Fibroblast of villous mesenchyme (primary cell): Measurements from ENCODE around the gene WNT7B. TPM values are rescaled to one million over a fixed set of nuclear protein-coding genes. Genes with fewer than 3 reads are reported as not detected.

Experiments used
- DNase-seq: peaks from one replicate; pipeline ENCODE4 v3.0.0-alpha.2; 2010; ENCODE audit warnings: low read depth
- H3K4me3 ChIP-seq: 2 replicates; pipeline ENCODE4 v1.5.1; 2011; ENCODE audit warnings: low read depth, mild to moderate bottlenecking, low read length
- CTCF ChIP-seq: IDR thresholded peaks from 2 replicates; pipeline ENCODE4 v1.5.1; 2012; ENCODE audit warnings: low read depth, mild to moderate bottlenecking, low read length; ENCODE audit not compliant: insufficient read depth
- total RNA-seq: library from RNA; depleted of rRNA; stranded (reverse); fragments of >200 nt; gene quantifications from 2 replicates; pipeline ENCODE4 v1.2.3, GENCODE V29; 2012

Gene WNT7B
- total RNA-seq, 1 donor: under 0.01 TPM

GRCh38 chr22:45961679-45962433 is 15.1 kb downstream of the WNT7B start:
- no peak overlapping the region for H3K4me3 ChIP-seq
- DNase-seq: no peak
- no peak for TF ChIP-seq CTCF

GRCh38 chr22:45960477-45961386 is 16.2 kb downstream of the WNT7B start:
- TF ChIP-seq CTCF: no peak
- DNase-seq: no peak
- H3K4me3 ChIP-seq: no peak overlapping the region

GRCh38 chr22:45959719-45960476 is 17.1 kb downstream of the WNT7B start:
- TF ChIP-seq CTCF: no peak
- H3K4me3 ChIP-seq: no peak overlapping the region
- DNase-seq: no peak

- DNase-seq: no peak
- no peak overlapping the region for H3K4me3 ChIP-seq
- no peak for TF ChIP-seq CTCF
Measured at GRCh38 chr22:45958971-45959370, 18.0 kb downstream of the WNT7B start.

- no peak for TF ChIP-seq CTCF
- DNase-seq: no peak
Measured at GRCh38 chr22:45957826-45958225, 19.1 kb downstream of the WNT7B start.

GRCh38 chr22:45953178-45953577 is 23.8 kb downstream of the WNT7B start:
- H3K4me3 ChIP-seq: no peak overlapping the region
- no peak for TF ChIP-seq CTCF
- DNase-seq: no peak

More at GRCh38 chr22:45957826-45958225, 19.1 kb downstream of the WNT7B start:
- no peak overlapping the region for H3K4me3 ChIP-seq
